Stimulated activated CD8-positive, alpha-beta memory T cell treated with anti-CD3 and anti-CD28 coated beads, Interleukin-15, amount 100 ng/mL, for 1 hour (primary cell): ENCODE data around the gene TMEM179.

Experiments used
- DNase-seq: peaks from one replicate; pipeline ENCODE4 v3.0.0-alpha.2; 2020; ENCODE audit warnings: low read depth

The TMEM179 gene

DNA sequence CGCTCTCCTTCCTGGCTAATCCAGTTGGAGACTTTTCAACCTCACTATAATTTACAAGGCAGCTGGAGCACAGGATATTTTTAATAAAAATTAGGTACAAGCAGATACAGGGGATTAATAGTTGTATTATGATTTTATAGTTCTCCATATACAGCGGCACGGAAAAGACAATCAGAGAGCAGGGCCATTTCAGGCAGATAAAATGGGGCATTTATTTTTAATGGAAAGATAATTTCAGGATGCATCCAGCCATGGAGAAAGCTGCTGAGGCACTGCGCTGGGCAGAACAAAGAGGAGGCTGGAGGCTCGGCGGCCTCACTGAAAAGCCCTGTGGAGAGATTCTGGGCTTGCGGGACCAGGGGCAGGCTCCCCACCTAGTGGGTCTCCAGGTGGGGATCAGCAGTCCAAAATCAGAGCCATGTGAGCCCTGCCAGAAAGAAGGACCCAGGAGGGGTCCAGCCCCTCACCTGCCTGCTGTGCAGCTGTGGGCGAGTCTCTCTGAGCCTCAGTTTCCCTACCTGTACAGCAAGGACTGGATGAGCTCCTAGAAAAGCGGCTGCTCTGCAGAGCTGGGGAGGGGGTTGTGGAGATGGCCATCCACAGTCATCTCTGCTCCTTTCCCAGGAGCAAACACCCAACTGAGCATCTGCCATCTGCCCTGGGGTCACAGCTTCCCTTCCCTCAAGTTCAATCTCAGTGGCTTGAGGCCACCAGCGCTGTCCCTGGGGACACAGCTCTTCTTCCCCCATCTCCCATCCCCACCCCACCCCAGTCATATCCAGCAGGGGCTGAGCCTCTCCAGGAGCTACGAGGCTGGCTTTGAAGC is 48.9 kb downstream of the TMEM179 start:
- no peak for DNase-seq

DNA sequence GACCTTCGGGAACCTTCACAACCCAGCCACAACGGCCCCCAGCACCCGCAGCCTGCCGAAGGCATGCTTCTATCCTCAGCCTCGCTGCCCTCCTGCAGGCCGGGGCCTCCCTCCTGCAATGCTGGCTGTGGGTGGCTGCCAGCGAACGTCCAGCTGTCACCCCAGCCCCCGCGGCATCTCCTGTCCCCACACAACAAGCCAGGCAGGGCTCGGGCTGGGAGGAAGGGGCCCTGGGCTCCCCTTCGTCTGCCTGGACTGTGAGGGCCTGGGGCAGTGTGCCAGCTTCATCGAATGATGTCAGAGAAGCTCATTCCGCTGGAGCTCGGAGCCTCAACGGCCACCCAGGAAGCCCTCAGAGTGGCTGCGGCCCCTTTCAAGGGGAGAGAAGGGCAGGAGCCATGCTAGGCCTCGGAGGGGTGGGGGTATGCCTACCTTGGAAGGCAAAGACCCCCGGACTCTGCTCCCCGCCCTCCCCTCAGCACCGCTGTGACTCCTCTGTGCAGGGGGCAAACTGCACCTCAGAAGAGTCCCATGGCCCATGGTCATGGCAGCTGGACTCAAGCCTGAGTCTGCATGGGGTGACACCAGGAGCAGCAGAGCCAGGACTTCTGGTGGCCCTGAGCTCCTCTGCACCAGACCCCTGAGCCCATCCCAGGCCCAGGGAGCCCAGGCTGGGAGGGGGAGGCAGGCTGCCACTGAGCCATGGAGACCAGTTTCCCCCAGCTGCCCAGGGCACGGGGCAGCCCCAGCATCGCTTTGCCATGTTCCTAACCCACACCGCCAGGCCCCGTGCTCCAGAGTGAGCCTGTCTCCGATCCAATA is 49.8 kb downstream of the TMEM179 start:
- DNase-seq, result no peak

DNA sequence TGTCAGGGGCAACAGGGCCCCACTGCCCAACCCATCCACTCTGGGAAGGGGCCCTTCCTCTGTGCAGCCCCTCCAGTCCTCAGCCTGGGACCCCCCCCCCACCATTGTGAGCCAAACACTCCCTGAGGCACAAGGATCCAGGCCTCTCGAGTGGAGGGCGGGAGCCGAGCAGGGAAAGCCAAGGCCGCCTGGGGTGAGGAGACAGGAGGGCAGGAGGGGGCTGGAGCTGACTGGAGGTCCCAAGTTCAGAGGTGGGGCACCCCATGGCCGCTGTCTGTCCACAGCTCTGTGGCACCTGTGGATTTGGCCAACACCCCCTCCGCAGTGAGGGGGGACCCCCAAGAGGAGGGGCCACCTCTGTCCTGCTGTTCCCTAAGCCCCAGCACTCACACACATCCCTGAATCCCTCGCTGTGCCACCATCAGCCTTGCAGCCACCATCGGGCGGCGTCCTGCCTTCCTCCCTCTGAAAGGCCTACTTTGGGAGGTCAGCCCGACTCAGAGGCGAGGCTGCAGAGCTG is 50.4 kb downstream of the TMEM179 start:
- no peak for DNase-seq

DNA sequence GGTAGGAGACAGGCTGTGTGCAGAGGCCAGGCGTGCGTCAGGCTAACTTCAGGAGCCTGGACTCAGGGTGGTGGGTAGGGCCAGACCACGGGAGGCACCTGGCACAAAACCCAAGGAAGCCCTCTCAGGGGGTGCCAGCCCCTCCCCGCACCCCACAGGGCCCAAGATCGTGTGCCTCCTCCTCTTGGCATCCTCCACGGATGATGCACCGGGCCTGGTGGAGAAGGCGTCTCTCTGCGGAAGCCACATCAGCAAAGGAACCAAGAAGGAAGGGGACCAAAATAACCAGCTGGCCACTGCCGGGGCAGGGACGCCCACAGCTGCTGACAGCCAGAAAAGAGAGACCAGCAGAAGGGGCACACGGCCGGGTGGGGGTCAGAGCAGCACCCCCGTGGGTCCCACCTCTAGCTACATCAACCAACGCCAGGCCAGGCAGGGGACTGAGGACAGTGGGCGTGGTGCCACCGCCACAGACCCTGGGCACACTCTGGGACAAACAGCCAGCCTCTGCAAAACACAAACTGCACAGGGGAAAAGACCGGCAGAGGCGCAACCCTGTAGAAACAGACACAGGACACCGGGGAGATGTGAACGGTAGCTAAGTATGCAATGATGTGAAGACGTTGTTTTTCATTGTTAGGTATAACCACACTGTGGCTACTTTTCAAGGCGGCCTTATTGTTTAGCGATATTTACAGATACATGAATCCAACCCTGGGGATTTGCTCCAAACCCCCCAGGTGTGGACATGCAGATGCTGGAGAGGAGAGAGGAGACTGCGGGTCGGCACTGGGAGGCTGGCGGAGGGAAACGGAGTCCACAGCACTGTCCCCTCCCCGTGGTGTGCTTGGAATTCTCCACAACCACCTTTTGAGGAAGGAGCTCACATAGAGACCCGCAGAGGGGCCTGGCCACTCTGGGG is 51.1 kb downstream of the TMEM179 start:
- no peak for DNase-seq

DNA sequence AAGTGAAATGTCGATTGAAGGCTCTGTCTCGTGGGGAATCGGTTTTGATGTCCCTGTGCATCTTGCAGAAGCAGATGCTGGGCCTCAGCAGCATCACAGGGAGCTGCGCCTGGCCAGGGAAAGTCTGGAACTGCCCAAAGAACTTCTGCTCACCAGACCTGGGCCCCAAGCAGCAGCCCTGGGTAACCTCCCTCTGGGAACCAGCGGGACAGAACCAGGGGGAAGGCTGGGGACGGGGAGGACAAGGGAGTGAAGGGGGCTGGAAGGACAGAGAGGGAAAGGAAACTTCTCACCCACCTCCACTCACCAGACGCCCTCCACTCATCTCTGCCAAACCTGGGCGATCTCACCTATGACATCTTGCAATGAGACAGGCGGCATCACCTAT is 51.8 kb downstream of the TMEM179 start:
- DNase-seq, result no peak

DNA sequence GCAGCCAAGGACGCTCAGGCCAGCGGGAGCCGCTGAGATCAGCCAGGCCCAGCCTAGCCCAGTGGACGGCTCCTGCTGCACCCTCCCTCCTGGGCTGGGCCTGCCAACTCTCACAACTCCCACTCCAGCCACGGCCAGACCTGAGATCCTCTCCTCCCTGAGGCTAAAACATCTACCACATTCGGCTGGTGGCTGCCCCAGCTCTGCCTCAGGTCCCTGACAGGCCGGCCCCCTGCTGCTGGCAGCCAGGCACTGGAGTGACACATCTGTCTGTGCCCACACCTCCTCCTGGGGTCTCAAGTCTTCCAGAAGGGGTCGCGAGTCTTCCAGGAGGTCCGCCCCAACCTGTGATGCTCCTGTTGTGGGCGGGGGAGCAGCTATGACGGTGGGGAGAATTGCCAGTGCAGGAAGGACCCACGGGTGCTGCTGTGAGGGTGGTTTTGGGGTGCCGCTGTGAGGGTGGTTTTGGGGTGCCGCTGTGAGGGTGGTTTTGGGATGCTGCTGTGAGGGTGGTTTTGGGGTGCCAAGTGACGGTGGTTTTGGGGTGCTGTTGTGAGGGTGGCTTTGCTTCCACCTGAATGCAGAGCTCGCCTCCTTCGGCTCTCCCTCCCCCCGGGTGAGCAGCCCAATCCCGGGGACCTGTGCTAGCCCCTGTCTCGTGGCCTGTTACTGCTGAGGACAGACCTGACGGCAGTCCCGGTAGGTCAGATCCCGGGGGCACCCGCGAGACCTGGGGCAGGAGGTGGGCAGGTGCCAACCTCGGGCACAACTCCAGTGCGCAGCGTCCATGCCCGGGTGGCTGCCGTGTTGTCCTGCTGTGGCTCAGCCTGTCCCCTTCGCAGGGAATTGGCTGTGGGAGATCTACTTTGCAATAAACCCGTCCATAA is 52.5 kb downstream of the TMEM179 start:
- DNase-seq, result no peak

DNA sequence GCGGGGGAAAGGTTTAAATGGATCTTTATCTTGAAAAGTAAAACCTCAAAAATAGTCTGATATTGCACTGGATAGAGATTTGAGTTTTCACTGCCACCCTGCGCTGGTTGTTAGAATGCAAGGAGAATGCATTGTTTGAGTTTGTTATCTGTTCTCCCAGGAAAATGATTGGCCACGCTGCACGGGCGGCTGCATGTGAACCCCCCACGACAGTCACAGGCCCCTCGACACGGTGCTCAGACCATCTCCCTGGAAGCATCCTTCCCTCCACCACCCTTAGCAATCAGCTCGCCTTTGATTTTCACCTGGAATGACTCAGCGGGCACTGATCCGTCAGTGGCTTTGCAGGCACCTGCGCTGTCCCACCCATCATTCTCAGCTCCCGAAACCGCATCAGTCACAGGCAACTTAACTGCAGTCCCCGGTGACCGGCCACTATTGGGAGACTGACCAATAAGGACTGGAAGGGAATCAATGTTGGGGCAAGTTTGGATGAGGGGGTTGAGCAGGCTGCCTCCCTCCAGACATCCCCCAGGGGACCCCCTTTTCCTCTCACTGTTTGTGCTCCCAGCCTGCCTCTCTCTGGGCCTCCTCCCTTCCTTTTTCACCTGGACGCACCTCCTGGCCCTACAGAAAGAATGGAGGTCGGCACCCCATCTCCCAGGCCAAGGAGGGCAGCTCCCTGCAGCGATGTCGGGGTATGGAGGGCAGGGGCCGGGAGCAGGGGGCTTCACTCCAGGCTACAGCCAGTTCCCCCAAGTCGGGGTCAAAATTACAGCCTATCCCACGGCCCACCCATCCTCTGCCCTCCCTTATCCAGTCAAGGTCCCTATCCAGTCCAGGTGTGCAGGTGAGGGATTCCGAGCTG is 53.5 kb downstream of the TMEM179 start:
- no peak for DNase-seq

DNA sequence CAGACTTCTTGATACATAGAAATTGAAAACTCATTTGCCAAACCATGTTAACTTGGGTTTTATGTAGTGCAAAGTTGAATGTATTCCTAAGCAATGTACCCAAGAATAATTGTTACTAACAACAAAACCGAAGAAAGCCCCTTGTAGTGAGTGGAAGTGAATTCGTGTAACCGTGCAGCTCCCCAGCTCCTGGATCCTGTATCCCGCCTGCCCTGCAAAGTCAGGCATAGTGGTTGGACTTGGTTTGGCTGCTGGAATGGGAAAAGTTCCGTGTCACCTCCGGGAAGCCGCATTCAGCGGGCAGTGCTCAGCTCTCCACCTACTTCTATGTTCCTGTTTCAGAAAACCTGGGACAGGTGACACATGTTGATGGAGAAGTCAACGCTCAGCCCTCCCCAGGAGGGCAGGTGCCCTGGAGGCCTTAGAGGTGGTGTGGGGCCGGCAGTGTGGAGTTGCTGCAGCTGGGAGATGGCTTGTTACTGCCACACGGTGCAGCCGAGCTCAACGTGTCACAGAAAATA is 54.2 kb downstream of the TMEM179 start:
- DNase-seq, result no peak

DNA sequence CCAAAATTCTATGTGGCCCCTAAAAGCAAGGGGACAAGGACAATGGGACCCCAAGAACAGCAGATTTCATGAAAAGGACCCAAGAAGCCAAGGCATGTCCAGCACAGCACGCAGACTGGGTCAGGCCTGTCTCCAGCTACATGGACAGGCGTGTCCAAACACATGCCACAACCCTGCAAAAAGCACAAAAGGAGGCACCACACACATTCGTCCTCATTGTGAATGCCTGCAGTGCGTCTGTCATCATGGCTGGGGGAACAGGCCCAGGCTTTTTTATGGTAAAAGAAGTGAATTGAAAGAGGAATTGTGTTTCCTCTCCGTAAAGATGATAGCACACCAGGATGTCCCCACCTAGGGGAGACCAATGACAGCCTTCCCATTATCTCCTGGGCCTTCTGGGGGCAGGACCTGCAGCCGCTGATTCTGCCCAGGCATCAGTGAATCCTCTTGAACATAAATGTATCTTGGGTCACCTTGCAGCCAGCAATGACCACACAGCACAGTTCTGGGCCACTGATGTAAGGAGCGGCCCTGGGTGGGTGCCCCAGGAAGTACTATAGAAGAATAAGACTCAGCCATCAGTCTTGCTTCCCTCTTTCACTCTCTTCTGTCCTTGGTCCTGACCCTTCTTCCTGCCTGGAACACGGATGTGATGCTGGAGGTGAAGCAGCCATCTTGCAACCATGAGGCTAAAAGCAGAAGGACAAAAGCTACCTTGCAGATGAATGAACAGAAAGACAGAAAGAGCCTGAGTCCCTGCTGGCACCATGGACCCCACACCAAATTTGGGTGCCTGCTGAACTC is 54.8 kb downstream of the TMEM179 start:
- no peak for DNase-seq

DNA sequence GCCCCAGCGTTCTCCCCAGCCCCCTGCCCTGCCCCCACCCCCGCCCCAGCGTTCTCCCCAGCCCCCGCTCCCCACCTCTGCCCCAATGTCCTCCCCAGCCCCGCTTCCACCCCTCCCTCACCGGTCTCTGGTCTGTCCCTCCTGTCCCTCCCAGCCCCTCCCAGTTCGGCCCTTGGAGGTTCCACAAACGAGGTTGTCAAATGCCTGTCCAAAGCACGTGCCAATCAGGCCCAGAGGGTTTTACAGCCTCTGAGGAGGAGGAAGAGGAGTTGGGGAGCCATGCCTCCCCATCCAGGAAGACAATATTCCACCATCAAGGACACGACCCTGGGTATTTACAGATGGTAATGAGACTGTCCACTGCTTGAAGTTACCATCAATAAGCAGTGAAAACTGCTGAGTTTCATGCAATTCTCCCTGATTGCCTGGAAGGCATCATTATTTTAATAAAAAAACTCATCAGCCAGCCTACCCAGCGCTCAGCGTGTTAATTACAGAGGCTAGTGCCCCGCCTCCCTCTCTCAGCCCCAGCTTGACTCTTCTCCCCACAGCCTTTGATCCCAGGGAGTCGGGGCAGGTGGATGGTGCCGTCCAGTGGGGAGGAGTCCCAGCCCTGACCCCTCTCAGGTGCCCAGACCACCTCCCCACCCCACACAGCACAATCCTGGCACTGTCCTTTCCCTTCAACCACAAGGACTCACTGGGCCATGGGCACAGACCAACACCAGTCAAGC is 55.6 kb downstream of the TMEM179 start:
- DNase-seq, result no peak

DNA sequence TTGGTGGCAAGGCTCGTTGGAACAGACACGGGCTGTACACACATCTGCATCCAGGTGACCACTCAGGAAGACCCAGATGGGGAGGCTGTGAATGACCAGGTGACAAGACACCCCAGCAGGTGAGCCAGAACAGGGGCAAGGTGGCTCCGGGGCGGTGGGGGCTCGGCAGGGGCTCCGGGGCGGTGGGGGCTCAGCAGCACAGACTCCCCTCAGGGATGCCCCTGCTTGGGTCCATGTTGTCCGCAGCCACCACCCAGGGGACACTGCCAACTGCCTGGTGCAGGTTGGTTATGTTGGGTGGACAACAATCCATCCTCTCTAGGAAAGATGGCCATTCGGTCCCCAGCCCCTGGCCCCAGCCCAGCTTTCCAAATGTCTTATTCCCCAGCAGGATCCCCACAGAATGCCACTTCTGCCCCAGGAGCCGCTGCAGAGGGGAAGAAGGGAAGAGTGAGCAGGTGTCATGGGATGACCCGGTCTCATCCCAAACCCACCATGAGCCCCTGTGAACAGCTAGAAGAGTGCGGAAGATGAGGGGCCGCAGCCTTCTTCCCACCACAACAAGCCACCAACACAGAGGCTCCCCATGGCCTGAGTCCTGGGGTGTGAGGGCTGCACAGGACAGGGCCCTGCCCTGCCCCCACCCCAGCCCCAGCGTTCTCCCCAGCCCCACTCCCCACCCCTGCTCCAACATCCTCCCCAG is 56.4 kb downstream of the TMEM179 start:
- no peak for DNase-seq

DNA sequence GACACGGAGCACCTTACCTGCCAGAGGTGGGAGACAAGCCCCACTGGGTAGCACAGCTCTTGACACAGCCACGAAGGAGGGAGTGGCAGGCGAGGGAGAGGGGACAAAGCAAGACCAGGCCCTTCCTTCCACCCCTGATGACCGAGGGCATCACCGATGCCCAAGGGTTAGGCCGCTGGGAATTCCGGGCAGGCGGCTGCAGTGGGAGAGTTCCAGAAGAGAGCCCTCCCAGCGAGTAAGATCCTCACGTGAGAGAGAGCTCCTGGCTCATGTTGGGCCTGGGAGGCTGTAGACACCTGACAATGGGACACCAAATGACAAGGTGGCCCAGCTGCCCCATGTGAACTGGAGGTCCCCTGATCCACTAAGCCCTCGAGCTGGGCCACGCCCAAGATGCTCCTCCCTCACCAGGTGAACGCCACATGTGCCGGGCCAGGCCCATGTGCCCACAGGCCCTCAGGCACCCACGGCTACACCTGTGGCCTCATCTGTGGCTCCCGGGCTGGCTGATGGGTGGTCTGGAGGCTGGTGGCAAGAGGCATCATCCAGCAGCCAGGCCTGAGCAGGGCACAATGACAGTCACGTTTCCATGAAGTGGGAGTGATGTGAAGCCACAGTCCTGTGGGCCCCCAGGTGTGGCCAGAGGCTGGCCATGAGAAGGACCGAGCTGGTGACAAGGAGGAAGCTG is 57.1 kb downstream of the TMEM179 start:
- no peak for DNase-seq

DNA sequence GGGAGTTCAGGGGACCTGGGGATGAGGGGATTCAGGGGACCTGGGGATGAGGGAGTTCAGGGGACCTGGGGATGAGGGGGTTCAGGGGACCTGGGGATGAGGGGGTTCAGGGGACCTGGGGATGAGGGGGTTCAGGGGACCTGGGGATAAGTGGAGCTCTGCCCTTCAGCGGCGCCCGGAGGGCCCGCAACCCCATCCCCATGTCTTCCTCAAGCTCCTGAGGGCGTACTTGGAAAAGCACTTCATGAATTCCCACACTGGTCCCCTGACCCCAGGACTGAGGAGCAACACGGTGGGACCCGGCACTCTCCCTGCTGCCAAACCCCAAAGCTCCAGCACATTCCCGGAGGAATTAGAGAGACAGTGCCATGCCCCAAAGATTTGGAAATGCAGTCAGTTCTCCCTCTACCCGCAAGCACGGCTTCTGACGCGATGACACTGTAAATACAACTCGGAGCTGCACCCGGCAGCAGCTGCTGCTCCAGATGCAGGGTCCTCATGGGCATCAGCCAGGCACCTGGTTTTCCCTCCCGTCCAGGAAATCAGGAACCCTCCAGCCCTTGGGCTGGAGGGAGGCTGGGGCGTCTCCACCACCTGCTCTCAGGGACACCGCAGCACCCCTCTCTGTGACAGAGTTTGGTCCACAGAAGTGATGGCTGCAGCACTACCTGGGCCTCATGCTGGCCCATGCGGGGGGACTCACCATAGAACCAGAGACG is 57.8 kb downstream of the TMEM179 start:
- no peak for DNase-seq

DNA sequence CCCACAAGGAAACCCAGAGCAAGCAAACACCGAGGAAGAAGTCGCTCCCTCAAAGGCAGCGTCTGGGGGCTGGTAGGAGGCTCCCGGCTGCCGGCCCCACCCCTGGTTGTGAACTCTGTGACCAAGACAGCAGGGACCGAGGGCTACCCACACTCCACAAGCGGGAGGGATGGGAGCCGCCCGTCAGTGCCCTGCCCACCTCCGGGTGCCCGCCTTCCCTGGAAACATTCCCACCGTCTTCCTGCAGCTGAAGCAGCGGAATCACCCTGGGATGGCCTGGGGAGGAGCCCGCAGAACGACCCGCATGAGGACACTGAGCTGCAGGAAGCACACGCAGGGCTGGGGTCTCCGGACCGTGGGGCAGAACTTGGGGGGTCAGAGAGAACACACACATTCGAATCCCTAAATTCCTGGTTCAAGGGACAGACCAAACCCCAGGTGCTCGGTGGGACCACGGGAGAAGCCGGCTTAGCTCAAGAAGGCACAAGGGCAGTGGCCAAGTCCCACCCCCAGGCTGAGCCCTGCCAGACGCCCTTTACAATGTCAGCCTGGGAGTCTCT is 58.5 kb downstream of the TMEM179 start:
- DNase-seq, result no peak

DNA sequence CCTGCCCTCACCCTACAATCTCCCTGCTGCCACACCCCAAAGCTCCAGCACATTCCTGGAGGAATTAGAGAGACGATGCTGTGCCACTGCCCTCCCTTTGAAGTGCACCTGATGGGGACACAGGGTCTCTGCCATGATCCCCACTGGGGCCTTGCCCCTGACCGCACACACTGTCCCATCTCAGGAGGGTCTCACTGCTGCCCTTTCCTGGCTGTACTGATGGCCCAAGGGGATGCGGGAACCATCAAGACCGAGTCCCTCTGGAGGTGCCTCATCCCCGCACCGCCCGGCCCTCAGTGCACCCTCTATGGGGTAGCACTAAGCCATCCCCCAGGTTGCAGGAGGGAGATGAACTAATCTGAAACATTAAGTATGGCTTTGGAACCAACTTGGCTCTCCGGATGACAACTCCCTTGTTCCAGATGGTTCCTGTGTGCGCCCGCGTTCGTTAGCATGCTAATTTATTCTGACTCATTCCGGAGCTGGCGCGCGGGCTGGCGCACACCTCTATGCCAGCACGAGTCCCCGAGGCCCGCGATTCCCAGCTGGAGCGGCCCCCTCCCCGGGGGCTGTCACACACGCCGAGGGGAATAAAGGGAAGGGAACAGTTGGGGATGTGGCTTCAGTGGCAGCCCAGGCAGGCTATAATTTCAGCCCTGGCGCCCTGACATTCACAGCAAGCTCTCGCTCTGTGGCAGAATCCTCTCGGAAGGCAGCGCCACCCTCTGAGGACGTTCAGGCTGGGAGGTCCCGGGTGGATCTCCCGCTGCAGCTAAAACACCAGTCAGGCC is 59.2 kb downstream of the TMEM179 start:
- DNase-seq, result no peak
